Measurements from ENCODE around the gene POU6F2.

GRCh38 chr7:39044489-39044888 is 66.8 kb downstream of the POU6F2 start:
- TF ChIP-seq, protein P1, sequence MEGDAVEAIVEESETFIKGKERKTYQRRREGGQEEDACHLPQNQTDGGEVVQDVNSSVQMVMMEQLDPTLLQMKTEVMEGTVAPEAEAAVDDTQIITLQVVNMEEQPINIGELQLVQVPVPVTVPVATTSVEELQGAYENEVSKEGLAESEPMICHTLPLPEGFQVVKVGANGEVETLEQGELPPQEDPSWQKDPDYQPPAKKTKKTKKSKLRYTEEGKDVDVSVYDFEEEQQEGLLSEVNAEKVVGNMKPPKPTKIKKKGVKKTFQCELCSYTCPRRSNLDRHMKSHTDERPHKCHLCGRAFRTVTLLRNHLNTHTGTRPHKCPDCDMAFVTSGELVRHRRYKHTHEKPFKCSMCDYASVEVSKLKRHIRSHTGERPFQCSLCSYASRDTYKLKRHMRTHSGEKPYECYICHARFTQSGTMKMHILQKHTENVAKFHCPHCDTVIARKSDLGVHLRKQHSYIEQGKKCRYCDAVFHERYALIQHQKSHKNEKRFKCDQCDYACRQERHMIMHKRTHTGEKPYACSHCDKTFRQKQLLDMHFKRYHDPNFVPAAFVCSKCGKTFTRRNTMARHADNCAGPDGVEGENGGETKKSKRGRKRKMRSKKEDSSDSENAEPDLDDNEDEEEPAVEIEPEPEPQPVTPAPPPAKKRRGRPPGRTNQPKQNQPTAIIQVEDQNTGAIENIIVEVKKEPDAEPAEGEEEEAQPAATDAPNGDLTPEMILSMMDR (IDR thresholded peaks at IDR 0.05) = no peak
- no peak for TF ChIP-seq POLR2A (IDR thresholded peaks at IDR 0.05)

Measured in body of pancreas (tissue), 4 donors.